GM18502 (cell line): ENCODE data around the gene ARR3.
"Not testable (repeated sequence)": the region's sequence is repeated elsewhere in the genome, so short reads cannot be mapped to it uniquely, and the experiment has no call there.

ENCODE experiments used
- ATAC-seq: cut with Tn5 transposase; IDR thresholded peaks from one replicate; pipeline ENCODE4 v1.9.1; 2021; ENCODE audit warnings: mild to moderate bottlenecking; ENCODE audit not compliant: unreplicated experiment, poor library complexity

Gene ARR3

GRCh38 chrX:70268034-70268433 lies at the start of gene ARR3:
Gene ARR3, plus strand, starts transcription at chrX:70268334. Its CDS starts 1,052 bp downstream, at chrX:70269386.
- ATAC-seq, result no peak

GRCh38 chrX:70219938-70220764 lies 48.0 kb upstream of the ARR3 start:
- ATAC-seq, result no peak

- ATAC-seq, result no peak
Measured at GRCh38 chrX:70226048-70226447, 42.1 kb upstream of the ARR3 start.

GRCh38 chrX:70226687-70227086 lies 41.4 kb upstream of the ARR3 start:
- no peak for ATAC-seq

GRCh38 chrX:70231666-70232065 lies 36.5 kb upstream of the ARR3 start:
- ATAC-seq, result no peak

- no peak for ATAC-seq
Measured at GRCh38 chrX:70234355-70234754, 33.8 kb upstream of the ARR3 start, which contains the start of gene AWAT1. Gene AWAT1, plus strand, starts transcription at chrX:70234655. Its CDS starts 41 bp downstream, at chrX:70234696.

GRCh38 chrX:70240751-70241150 lies 27.4 kb upstream of the ARR3 start:
- no peak for ATAC-seq

GRCh38 chrX:70241501-70241900 lies 26.6 kb upstream of the ARR3 start:
- no peak for ATAC-seq

GRCh38 chrX:70243601-70244000 lies 24.5 kb upstream of the ARR3 start:
- not testable (repeated sequence) for ATAC-seq

- ATAC-seq, result no peak
Measured at GRCh38 chrX:70244881-70245280, 23.3 kb upstream of the ARR3 start.

- ATAC-seq, result no peak
Measured at GRCh38 chrX:70247252-70247651, 20.9 kb upstream of the ARR3 start.

- no peak for ATAC-seq
Measured at GRCh38 chrX:70252491-70252890, 15.6 kb upstream of the ARR3 start.

- ATAC-seq, result no peak
Measured at GRCh38 chrX:70253377-70254062, 14.6 kb upstream of the ARR3 start.

- no peak for ATAC-seq
Measured at GRCh38 chrX:70254063-70254400, 14.1 kb upstream of the ARR3 start.

- no peak for ATAC-seq
Measured at GRCh38 chrX:70254909-70255308, 13.2 kb upstream of the ARR3 start.

GRCh38 chrX:70255452-70255851 lies 12.7 kb upstream of the ARR3 start:
- no peak for ATAC-seq

GRCh38 chrX:70257423-70258288 lies 10.5 kb upstream of the ARR3 start:
- no peak for ATAC-seq

- ATAC-seq, result no peak
Measured at GRCh38 chrX:70260104-70260503, 8.0 kb upstream of the ARR3 start, which contains the start of gene P2RY4. Gene P2RY4, minus strand, starts transcription at chrX:70260204. Its CDS starts 580 bp downstream, at chrX:70259624.

- peak; percentile 68 for ATAC-seq
Measured at GRCh38 chrX:70262952-70263567, 5.1 kb upstream of the ARR3 start.

GRCh38 chrX:70264784-70265183 lies 3.4 kb upstream of the ARR3 start:
- no peak for ATAC-seq
